Prostate gland (tissue), 2 donors: ENCODE results near the gene CHCHD6. TPM values are rescaled to one million over a fixed set of nuclear protein-coding genes. Genes with fewer than 3 reads are reported as not detected.

ENCODE experiments used
- DNase-seq: peaks from one replicate; pipeline ENCODE4 v3.0.0-alpha.2; 2019; ENCODE audit warnings: low spot score
- H3K27ac ChIP-seq, 2 donors: fragments of 200-600 bp; sonication (generic); 2 replicates each; pipeline ENCODE4 v1.5.1; 2017 to 2019
- H3K27me3 ChIP-seq: fragments of 200-600 bp; sonication (generic); replicated peaks from 2 replicates; pipeline ENCODE4 v1.5.1; 2019; ENCODE audit not compliant: insufficient read depth
- H3K36me3 ChIP-seq, 2 donors: fragments of 200-600 bp; sonication (generic); 1 replicate in 1 of 2; 2 replicates in 1 of 2; pipeline versions ENCODE4 v1.5.1 to v1.8.1; 2017 to 2019
- H3K4me1 ChIP-seq: fragments of 200-600 bp; sonication (generic); replicated peaks from 2 replicates; pipeline ENCODE4 v1.5.1; 2019
- H3K4me3 ChIP-seq, 2 donors: fragments of 200-600 bp; sonication (generic); 2 replicates each; pipeline ENCODE4 v1.5.1; 2017 to 2019
- H3K9me3 ChIP-seq: fragments of 200-600 bp; sonication (generic); 2 replicates; pipeline ENCODE4 v1.5.1; 2017
- POLR2A ChIP-seq: fragments of 450-650 bp; IDR thresholded peaks from one replicate; pipeline ENCODE4 v1.6.1; 2016; ENCODE audit warnings: antibody characterized with exemption, mild to moderate bottlenecking
- POLR2AphosphoS5 ChIP-seq: sonication (generic); formaldehyde crosslinking; IDR thresholded peaks from one replicate; pipeline ENCODE4 v1.6.1; 2017; ENCODE audit warnings: antibody characterized with exemption
- WGBS: methylation state at CpG from one replicate; pipeline ENCODE4 v1.1.5; 2018; 5-methylcytosine and 5-hydroxymethylcytosine counted together
- intact Hi-C: fragments of 100-400 bp; cut with DNase I; formaldehyde crosslinking; loops from one replicate; pipeline ENCODE4 v1.14.2; 2022
- total RNA-seq, 2 donors: library from RNA; depleted of rRNA; stranded (reverse); fragments of >200 nt; gene quantifications; one replicate each; pipeline ENCODE4 v1.1.0, GENCODE V29; 2016
- TF ChIP-seq, protein P1 (sequence below), 4 experiments: fragments of 200-600 bp in 2 of 4; fragments of 450-650 bp in 2 of 4; sonication (generic) in 2 of 4; IDR thresholded peaks; 1 replicate in 3 of 4; 2 replicates in 1 of 4; pipeline ENCODE4 v1.5.1; 2016 to 2019; ENCODE audit warnings: antibody characterized with exemption in 4 of 4, mild to moderate bottlenecking in 2 of 4, moderate library complexity in 2 of 4

The CHCHD6 gene
- total RNA-seq, 2 donors from 2014 or later: 13.9 to 34.4 TPM

DNA sequence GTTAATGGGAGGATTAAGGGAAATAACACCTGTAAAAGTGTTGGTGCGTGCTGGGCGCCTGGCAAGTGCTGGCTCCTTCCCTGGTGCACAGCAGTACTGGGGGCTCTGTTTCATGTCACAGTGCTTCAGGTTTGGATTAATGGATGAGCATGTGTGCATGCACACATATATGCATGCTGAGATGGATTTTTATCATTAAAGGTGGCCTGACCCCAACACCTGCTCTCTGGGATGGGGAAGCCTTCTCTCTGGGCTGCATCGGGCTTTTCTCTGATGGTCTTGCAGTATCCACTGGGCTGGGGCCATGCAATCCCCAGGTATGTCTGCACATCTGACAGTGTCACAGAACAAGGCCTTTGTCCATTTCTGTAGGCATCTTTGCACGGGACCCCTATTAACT is 151.3 kb downstream of the CHCHD6 start:
- H3K9me3 ChIP-seq: no peaks in the 10 kb centered on the region
- no peak overlapping the region for H3K4me3 ChIP-seq
- 97% methylated on average over 4 of the region's 4 CpGs for WGBS
- H3K4me1 ChIP-seq: no peaks in the 10 kb centered on the region
- intact Hi-C loops: no loop called here
- H3K27ac ChIP-seq: no peak overlapping the region
- no peaks in the 10 kb centered on the region for H3K36me3 ChIP-seq
- no peak for DNase-seq
- no peaks in the 10 kb centered on the region for H3K27me3 ChIP-seq
- TF ChIP-seq POLR2A (no peak), POLR2AphosphoS5 (no peak)
- TF ChIP-seq, protein P1, sequence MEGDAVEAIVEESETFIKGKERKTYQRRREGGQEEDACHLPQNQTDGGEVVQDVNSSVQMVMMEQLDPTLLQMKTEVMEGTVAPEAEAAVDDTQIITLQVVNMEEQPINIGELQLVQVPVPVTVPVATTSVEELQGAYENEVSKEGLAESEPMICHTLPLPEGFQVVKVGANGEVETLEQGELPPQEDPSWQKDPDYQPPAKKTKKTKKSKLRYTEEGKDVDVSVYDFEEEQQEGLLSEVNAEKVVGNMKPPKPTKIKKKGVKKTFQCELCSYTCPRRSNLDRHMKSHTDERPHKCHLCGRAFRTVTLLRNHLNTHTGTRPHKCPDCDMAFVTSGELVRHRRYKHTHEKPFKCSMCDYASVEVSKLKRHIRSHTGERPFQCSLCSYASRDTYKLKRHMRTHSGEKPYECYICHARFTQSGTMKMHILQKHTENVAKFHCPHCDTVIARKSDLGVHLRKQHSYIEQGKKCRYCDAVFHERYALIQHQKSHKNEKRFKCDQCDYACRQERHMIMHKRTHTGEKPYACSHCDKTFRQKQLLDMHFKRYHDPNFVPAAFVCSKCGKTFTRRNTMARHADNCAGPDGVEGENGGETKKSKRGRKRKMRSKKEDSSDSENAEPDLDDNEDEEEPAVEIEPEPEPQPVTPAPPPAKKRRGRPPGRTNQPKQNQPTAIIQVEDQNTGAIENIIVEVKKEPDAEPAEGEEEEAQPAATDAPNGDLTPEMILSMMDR (IDR thresholded peaks at IDR 0.05): no peak

DNA sequence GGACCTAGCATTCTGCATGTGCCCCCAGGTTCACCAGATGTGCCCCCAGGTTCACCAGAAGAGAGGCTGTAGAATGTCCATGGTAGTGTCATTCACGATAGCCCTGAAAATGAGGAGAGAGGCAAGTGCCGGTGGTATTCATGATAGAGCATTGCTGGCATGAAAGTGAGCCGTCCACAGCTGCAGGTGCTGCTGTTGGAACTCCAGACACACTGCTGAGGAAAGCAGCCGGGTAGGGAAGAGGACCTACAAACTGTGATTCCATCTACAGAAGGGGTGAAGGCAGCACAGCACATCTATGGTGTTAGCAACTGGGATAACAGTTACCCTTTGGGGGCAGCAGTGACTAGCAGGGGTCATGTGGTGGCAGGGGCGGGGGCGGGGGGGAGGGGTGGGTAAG is 153.9 kb downstream of the CHCHD6 start:
- TF ChIP-seq, protein P1 (IDR thresholded peaks at IDR 0.05): no peak
- TF ChIP-seq POLR2A (no peak), POLR2AphosphoS5 (no peak)
- intact Hi-C loops: no loop called here
- no peaks in the 10 kb centered on the region for H3K4me1 ChIP-seq
- H3K27ac ChIP-seq: no peak overlapping the region
- H3K36me3 ChIP-seq: no peaks in the 10 kb centered on the region
- no peak overlapping the region for H3K4me3 ChIP-seq
- no peaks in the 10 kb centered on the region for H3K9me3 ChIP-seq
- DNase-seq: no peak
- no peaks in the 10 kb centered on the region for H3K27me3 ChIP-seq
- 94% methylated on average over 6 of the region's 6 CpGs for WGBS

DNA sequence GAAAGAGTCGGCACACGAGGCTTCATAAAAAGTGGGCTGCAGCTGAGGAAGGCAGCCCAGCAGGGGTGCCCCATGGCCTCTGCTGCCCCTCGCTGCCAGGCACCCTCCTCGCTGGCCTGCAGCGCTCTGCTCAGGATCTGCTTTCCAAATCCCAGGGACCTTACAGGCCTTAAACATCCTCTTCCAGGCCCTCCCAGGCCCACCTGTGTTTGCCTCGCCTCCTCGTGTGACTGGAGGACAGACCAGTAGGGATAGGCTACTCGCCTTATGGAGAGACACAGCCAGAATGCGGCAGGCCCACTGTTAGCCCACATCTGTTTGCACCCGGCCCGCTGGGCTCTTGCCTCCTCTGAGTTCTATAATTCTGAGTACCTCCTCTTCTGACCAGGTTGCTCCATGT is 154.4 kb downstream of the CHCHD6 start:
- TF ChIP-seq POLR2A: no peak
- TF ChIP-seq, protein P1 (IDR thresholded peaks at IDR 0.05): no peak
- TF ChIP-seq POLR2AphosphoS5: no peak
- 92% methylated on average over 11 of the region's 11 CpGs for WGBS
- no peaks in the 10 kb centered on the region for H3K4me1 ChIP-seq
- no peaks in the 10 kb centered on the region for H3K27me3 ChIP-seq
- DNase-seq: no peak
- no peaks in the 10 kb centered on the region for H3K9me3 ChIP-seq
- no peak overlapping the region for H3K4me3 ChIP-seq
- intact Hi-C loops: no loop called here
- no peaks in the 10 kb centered on the region for H3K36me3 ChIP-seq
- no peak overlapping the region for H3K27ac ChIP-seq

DNA sequence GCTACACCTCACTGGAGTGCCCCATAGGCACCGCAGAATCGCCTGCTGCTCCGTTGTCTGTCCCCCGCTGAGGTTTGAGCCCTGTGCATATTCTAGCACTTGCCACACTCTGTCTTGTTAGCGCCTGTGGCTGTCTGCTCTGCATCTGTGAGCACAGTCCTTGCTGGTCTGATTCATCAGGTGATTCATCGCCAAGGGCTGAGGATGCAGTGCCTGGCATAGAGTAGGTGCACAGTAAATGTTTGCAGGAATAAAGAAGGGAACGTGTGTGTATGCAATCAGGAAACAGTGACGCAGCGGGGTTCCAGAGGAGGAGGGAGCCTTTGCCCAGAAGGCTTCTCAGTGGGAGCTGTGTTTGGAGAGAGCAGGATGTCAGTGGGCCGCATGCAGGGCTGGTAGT is 154.8 kb downstream of the CHCHD6 start:
- DNase-seq: no peak
- TF ChIP-seq POLR2A (no peak), POLR2AphosphoS5 (no peak)
- TF ChIP-seq, protein P1 (IDR thresholded peaks at IDR 0.05): no peak
- no peak overlapping the region for H3K27ac ChIP-seq
- H3K36me3 ChIP-seq: no peaks in the 10 kb centered on the region
- intact Hi-C loops: no loop called here
- H3K9me3 ChIP-seq: no peaks in the 10 kb centered on the region
- WGBS: 95% methylated on average over 10 of the region's 10 CpGs
- H3K27me3 ChIP-seq: no peaks in the 10 kb centered on the region
- no peaks in the 10 kb centered on the region for H3K4me1 ChIP-seq
- H3K4me3 ChIP-seq: no peak overlapping the region

DNA sequence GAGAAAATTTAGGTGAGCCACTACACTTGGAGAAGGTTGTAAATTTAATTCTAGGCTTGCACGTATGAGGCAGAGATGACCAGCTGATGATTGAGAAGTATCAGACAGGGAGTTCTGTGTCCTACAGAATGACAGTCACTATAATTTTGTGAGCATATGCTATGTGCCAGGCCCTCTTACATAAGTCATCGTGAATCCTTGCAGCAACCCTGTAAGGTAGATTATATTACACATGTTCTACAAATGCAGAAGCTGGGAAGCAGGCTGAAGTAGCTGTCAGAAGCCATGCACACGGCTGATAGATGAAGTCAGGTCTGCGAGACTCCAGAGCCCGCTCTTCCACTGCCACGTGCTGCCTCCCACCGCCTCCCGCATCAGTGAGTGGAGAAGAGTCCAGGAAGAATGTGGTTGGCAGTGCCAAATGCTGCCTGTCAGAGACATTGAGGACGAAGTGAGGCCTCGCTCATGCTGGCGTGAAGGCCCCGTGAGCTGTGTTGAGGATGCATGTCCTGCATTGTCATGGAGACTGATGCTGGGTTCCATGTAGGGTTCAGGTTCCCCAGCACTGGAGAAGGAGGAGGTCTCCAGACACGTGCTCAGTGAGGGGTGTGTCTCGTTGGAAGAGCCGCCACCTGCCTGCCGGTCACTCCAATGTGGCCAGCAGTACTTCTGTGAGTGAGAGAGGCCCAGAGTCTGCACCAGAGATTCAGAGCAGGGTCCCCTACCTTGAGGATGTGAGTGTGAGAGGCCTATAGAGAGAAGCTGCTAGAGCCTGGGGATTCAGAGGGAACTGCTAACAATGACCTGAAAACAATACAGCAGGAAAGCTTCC is 155.6 kb downstream of the CHCHD6 start:
- WGBS: 89% methylated on average over 16 of the region's 16 CpGs
- Histone ChIP-seq H3K27ac (no peak overlapping the region), H3K9me3 (no peaks in the 10 kb centered on the region), H3K4me3 (no peak overlapping the region), H3K4me1 (no peaks in the 10 kb centered on the region), H3K27me3 (no peaks in the 10 kb centered on the region), H3K36me3 (no peaks in the 10 kb centered on the region)
- no peak for DNase-seq
- intact Hi-C loops: no loop called here
- TF ChIP-seq, protein P1 (IDR thresholded peaks at IDR 0.05): no peak
- TF ChIP-seq POLR2AphosphoS5: no peak
- TF ChIP-seq POLR2A: no peak
